Tibial nerve (tissue), 3 donors: Measurements from ENCODE around the gene FPGS.

Source experiments
- EP300 ChIP-seq, 2 donors: sonication (generic); formaldehyde crosslinking; IDR thresholded peaks; one replicate each; pipeline ENCODE4 v1.6.1; 2017; ENCODE audit warnings: antibody characterized with exemption in 2 of 2, mild to moderate bottlenecking in 1 of 2
- POLR2A ChIP-seq, 2 donors: fragments of 450-650 bp; IDR thresholded peaks; one replicate each; pipeline ENCODE4 v1.6.1; 2017; ENCODE audit warnings: antibody characterized with exemption in 2 of 2, mild to moderate bottlenecking in 2 of 2, moderate library complexity in 2 of 2

- TF ChIP-seq POLR2A (IDR thresholded peaks at IDR 0.05) = no peak
- TF ChIP-seq EP300 (IDR thresholded peaks at IDR 0.05) = no peak
Observed at GRCh38 chr9:127860779-127861178, 58.1 kb downstream of the FPGS start.
